ENCODE measurements around the gene BUD31. TPM values are rescaled to one million over a fixed set of nuclear protein-coding genes. Genes with fewer than 3 reads are reported as not detected.
"Not testable (repeated sequence)": the region's sequence is repeated elsewhere in the genome, so short reads cannot be mapped to it uniquely, and the experiment has no call there.

Gene BUD31
- total RNA-seq, 1 donor from 2014 or later: 131 TPM

DNA sequence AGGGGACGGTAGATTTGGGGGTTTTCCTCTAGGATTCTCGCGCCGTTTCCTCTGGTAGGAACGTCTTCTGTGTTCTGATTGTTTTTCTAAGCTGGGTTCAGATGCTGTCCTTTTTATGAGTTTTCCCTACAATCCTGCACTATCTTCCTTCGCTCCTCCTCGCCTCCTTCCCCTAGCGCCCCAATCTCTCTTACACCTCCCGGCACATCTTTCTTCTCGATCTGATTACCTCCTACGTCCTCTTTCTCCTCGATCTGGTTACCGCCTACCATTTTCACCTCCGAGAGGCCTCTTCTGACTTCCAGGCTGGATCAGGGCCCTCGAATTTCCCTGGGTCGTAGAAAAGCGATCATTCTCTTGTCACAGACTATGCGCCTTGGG lies 413 bp downstream of the BUD31 start:
- Mint-ChIP-seq H3K27ac (ENCODE audit: unreplicated experiment) (peak overlapping the region; percentile 98), H3K4me1 (ENCODE audit: unreplicated experiment) (peaks cover 30% of the 10 kb centered on the region), H3K36me3 (ENCODE audit: unreplicated experiment) (peaks cover 20% of the 10 kb centered on the region), H3K4me3 (ENCODE audit: unreplicated experiment) (peak overlapping the region; percentile 99), H3K27me3 (ENCODE audit: unreplicated experiment) (no peaks in the 10 kb centered on the region), H3K9me3 (ENCODE audit: unreplicated experiment) (no peaks in the 10 kb centered on the region)
- TF ChIP-seq, protein P1, sequence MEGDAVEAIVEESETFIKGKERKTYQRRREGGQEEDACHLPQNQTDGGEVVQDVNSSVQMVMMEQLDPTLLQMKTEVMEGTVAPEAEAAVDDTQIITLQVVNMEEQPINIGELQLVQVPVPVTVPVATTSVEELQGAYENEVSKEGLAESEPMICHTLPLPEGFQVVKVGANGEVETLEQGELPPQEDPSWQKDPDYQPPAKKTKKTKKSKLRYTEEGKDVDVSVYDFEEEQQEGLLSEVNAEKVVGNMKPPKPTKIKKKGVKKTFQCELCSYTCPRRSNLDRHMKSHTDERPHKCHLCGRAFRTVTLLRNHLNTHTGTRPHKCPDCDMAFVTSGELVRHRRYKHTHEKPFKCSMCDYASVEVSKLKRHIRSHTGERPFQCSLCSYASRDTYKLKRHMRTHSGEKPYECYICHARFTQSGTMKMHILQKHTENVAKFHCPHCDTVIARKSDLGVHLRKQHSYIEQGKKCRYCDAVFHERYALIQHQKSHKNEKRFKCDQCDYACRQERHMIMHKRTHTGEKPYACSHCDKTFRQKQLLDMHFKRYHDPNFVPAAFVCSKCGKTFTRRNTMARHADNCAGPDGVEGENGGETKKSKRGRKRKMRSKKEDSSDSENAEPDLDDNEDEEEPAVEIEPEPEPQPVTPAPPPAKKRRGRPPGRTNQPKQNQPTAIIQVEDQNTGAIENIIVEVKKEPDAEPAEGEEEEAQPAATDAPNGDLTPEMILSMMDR (IDR thresholded peaks at IDR 0.05): no peak
- DNase-seq (ENCODE audit: extremely low spot score, unreplicated experiment): no peak

DNA sequence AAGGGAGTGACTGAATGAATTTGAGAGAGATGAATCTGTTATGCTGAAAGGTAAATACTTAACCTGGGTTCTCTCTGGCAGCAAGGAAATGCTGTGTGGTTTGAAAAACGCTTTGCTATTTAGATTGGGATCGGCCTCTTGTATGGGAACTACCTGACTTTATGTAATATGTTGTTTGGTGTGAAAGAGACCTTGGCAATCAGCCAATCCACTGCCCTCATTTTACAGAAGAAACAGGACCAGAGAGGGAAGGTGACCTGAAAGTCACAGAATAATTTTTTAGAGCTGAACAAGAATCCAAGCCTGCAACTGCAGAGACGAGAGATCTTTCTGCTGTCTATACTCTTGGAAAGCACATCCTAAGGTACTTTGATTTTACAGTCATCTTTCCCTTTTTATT lies 1.0 kb downstream of the BUD31 start:
- TF ChIP-seq, protein P1 (IDR thresholded peaks at IDR 0.05): no peak
- DNase-seq (ENCODE audit: extremely low spot score, unreplicated experiment): no peak
- H3K27ac Mint-ChIP-seq (ENCODE audit: unreplicated experiment): peak overlapping the region; percentile 98

DNA sequence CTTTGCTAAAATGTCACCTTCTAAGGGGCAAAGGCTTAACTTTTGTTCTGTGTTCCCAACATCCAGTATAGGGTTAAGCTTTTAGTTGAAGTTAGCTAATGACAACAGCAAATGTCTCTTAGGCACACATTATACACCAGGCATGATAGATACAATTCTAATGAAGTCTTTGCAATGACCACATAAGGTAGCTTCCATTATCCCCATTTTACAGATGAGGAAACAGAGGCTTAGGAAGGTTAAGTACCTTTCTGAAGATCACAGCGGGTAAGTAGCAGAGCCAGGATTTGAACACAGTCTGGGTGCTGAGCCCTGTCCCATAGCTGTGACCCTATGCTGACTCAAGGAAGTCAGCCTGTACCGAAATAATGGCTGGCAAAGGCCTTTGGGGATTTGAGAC lies 1.9 kb downstream of the BUD31 start:
- Mint-ChIP-seq H3K4me3 (ENCODE audit: unreplicated experiment) (peak overlapping the region; percentile 99), H3K27ac (ENCODE audit: unreplicated experiment) (peak overlapping the region; percentile 98), H3K27me3 (ENCODE audit: unreplicated experiment) (no peaks in the 10 kb centered on the region), H3K4me1 (ENCODE audit: unreplicated experiment) (peaks cover 30% of the 10 kb centered on the region), H3K9me3 (ENCODE audit: unreplicated experiment) (no peaks in the 10 kb centered on the region), H3K36me3 (ENCODE audit: unreplicated experiment) (peaks cover 26% of the 10 kb centered on the region)
- no peak for DNase-seq (ENCODE audit: extremely low spot score, unreplicated experiment)
- TF ChIP-seq, protein P1 (IDR thresholded peaks at IDR 0.05): no peak

More for the DNA sequence above, 1.0 kb downstream of the BUD31 start:
- H3K9me3 Mint-ChIP-seq (ENCODE audit: unreplicated experiment): no peaks in the 10 kb centered on the region
- H3K4me3 Mint-ChIP-seq (ENCODE audit: unreplicated experiment): peak overlapping the region; percentile 99
- peaks cover 30% of the 10 kb centered on the region for H3K4me1 Mint-ChIP-seq (ENCODE audit: unreplicated experiment)
- peaks cover 21% of the 10 kb centered on the region for H3K36me3 Mint-ChIP-seq (ENCODE audit: unreplicated experiment)
- H3K27me3 Mint-ChIP-seq (ENCODE audit: unreplicated experiment): no peaks in the 10 kb centered on the region

DNA sequence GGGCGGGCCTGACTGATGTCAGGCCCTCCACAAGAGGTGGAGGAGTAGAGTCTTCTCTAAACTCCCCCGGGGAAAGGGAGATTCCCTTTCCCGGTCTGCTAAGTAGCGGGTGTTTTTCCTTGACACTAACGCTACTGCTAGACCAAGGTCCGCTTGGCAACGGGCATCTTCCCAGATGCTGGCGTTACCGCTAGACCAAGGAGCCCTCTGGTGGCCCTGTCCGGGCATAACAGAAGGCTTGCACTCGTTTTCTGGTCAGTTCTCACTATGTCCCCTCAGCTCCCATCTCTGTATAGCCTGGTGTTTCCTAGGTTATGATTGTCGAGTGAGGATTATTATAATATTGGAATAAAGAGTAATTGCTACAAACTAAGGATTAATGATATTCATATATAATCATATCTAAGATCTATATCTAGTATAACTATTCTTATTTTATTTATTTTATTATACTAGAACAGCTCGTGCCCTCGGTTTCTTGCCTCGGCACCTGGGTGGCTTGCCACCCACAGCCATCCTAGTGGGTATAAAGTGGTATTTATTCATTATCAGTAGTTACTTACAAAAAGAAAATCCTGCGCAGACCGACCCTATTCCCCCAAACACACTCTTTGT lies 6.9 kb downstream of the BUD31 start:
- H3K9me3 Mint-ChIP-seq (ENCODE audit: unreplicated experiment); H3K4me1 Mint-ChIP-seq (ENCODE audit: unreplicated experiment); H3K27me3 Mint-ChIP-seq (ENCODE audit: unreplicated experiment); DNase-seq (ENCODE audit: extremely low spot score, unreplicated experiment); H3K4me3 Mint-ChIP-seq (ENCODE audit: unreplicated experiment): not testable (repeated sequence)
- TF ChIP-seq, protein P1 (IDR thresholded peaks at IDR 0.05): peak; percentile 77
- H3K36me3 Mint-ChIP-seq (ENCODE audit: unreplicated experiment): peaks cover 55% of the 10 kb centered on the region
- peak overlapping the region; percentile 47 for H3K27ac Mint-ChIP-seq (ENCODE audit: unreplicated experiment)

DNA sequence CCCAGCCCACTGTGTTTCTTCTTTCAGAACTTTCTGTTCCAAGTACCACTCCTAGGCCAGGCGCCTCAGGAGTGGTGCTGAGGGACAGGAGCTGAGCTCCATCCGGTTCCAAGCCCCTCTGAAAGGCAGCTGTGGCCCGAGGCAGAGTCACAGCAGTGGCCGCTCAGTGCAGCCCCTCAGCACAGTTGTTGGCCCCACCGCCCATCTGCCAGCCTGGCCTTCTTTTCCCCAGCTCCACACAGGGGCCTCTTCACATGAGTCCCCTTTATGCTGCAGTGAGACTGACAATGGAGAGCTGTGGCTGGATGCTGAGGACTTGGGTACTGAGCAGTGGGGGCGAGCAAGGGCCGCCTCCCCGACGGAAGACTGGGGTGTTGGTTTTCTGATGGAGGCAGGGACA lies 9.5 kb downstream of the BUD31 start:
- no peak overlapping the region for H3K27ac Mint-ChIP-seq (ENCODE audit: unreplicated experiment)
- no peaks in the 10 kb centered on the region for H3K27me3 Mint-ChIP-seq (ENCODE audit: unreplicated experiment)
- no peak overlapping the region for H3K4me3 Mint-ChIP-seq (ENCODE audit: unreplicated experiment)
- H3K36me3 Mint-ChIP-seq (ENCODE audit: unreplicated experiment): peaks cover 44% of the 10 kb centered on the region
- H3K4me1 Mint-ChIP-seq (ENCODE audit: unreplicated experiment): no peaks in the 10 kb centered on the region
- DNase-seq (ENCODE audit: extremely low spot score, unreplicated experiment): no peak
- H3K9me3 Mint-ChIP-seq (ENCODE audit: unreplicated experiment): no peaks in the 10 kb centered on the region
- TF ChIP-seq, protein P1 (IDR thresholded peaks at IDR 0.05): no peak
